ENCODE results near the gene FGD2.

GRCh38 chr6:37016995-37017394, 11.5 kb downstream of the FGD2 start:
- TF ChIP-seq CTCF (IDR thresholded peaks at IDR 0.05 in 2 of 3, conservative IDR thresholded peaks at IDR 0.05 in 1 of 3; ENCODE audit: control insufficient read depth in 2 of 3, extremely low read depth in 1 of 3, insufficient read depth in 1 of 3, low read depth in 3 of 3, low read length in 3 of 3) (no peak), PBX3 (IDR thresholded peaks at IDR 0.05; ENCODE audit: insufficient replicate concordance, low read depth, low read length) (no peak), JUND (IDR thresholded peaks at IDR 0.05; ENCODE audit: low read depth, low read length) (no peak), NBN (IDR thresholded peaks at IDR 0.05) (no peak), ZNF592 (IDR thresholded peaks at IDR 0.05) (no peak), SMAD1 (IDR thresholded peaks at IDR 0.05; ENCODE audit: low read depth, partially characterized antibody) (no peak), SP1 (IDR thresholded peaks at IDR 0.05; ENCODE audit: low read depth, low read length) (no peak), SIN3A (IDR thresholded peaks at IDR 0.05; ENCODE audit: low read depth, low read length) (no peak), TCF12 (IDR thresholded peaks at IDR 0.05; ENCODE audit: low read depth, low read length) (no peak), CREM (IDR thresholded peaks at IDR 0.05; ENCODE audit: low read depth) (no peak), BCLAF1 (IDR thresholded peaks at IDR 0.05) (no peak), EZH2 (IDR thresholded peaks at IDR 0.05; ENCODE audit: borderline replicate concordance, control insufficient read depth, low read depth, low read length) (no peak), NFYA (IDR thresholded peaks at IDR 0.05; ENCODE audit: borderline replicate concordance, low read depth, low read length) (no peak), HDAC2 (IDR thresholded peaks at IDR 0.05) (no peak)
